ENCODE data around the gene AMPD3.

DNA sequence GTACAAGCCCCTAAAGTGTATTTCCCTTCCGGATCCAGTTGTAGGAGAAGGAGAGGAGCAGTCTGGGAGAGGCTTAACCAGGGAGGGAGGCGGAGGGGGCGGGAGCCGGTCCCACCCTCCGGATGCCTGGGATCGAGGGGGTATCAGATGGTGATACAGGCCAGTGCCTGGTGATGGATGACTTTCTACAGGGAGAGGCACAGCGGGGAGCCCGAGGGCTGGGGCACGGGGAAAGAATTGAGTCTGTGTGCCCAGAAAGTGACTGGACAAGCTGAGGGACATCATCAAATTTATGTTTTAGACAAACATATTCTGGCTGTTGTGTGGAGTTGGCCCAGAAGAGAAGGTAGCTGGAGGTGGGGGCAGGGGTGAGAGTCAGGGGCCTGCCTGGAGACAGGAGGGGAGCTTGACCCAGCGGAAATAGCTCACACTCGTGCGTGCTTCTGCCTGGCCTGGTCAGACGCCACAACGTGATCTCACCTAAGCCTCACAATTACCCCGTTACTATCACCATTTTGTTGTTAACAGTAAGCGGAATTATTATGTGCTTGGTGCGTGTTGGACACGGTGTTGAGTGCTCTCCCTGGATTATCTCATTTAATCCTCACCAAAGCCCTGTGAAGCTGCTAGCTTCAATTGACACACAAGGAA, 42.4 kb downstream of the AMPD3 start:
- TF ChIP-seq TAF1 (IDR thresholded peaks at IDR 0.05; ENCODE audit: low read depth, low read length) = no peak
- no peak for TF ChIP-seq POLR2A (IDR thresholded peaks at IDR 0.05; ENCODE audit: low read depth, low read length)
- no peak for TF ChIP-seq POLR2AphosphoS5 (IDR thresholded peaks at IDR 0.05; ENCODE audit: low read depth, low read length)
- no peak for TF ChIP-seq POU2F2 (IDR thresholded peaks at IDR 0.05; ENCODE audit: low read depth, low read length)
- TF ChIP-seq PAX5 (IDR thresholded peaks at IDR 0.05; ENCODE audit: insufficient read depth, low read length, severe bottlenecking) = no peak
